OCI-LY7 (cell line): ENCODE measurements around the gene ANLN. TPM values are rescaled to one million over a fixed set of nuclear protein-coding genes. Genes with fewer than 3 reads are reported as not detected.

Experiments used
- BruUV-seq: library from RNA; stranded (reverse); fragments of 400-500 nt; replicated peaks from 2 replicates; lab custom pipeline; 2021; lab: Mats Ljungman, UMichigan
- CTCF ChIA-PET: fragments of 300-600 bp; sonication (Branson Sonifier 250); formaldehyde crosslinking; loops from one replicate; lab custom pipeline; 2022; ENCODE audit warnings: antibody characterized with exemption; ENCODE audit not compliant: unreplicated experiment; lab: Charles Lee
- POLR2A ChIA-PET: fragments of 300-600 bp; sonication (Branson Sonifier 250); formaldehyde crosslinking; loops from one replicate; lab custom pipeline; 2022; ENCODE audit warnings: antibody characterized with exemption; lab: Charles Lee
- DNase-seq: peaks from one replicate; pipeline ENCODE4 v3.0.0-alpha.2; 2015; ENCODE audit warnings: low spot score
- H2AFZ ChIP-seq: fragments of 200-600 bp; sonication (generic), shearing (Covaris generic); 2 replicates; pipeline ENCODE4 v1.6.1; 2014; ENCODE audit warnings: mild to moderate bottlenecking, antibody characterized with exemption, low read length, moderate library complexity
- H3K27ac ChIP-seq: fragments of 200-600 bp; sonication (generic); 2 replicates; pipeline ENCODE4 v1.5.1; 2014; ENCODE audit warnings: mixed run types, low read depth, mild to moderate bottlenecking, moderate library complexity, low read length, inconsistent platforms; ENCODE audit not compliant: poor library complexity, severe bottlenecking
- H3K36me3 ChIP-seq: fragments of 200-600 bp; sonication (generic); 2 replicates; pipeline ENCODE4 v1.6.1; 2014; ENCODE audit warnings: mild to moderate bottlenecking, antibody characterized with exemption, low read length, moderate library complexity, mixed read lengths; ENCODE audit not compliant: insufficient read depth
- H3K4me1 ChIP-seq: fragments of 200-600 bp; sonication (generic); 2 replicates; pipeline ENCODE4 v1.5.1; 2014; ENCODE audit warnings: mild to moderate bottlenecking, low read length; ENCODE audit not compliant: insufficient read depth, poor library complexity, severe bottlenecking
- H3K4me2 ChIP-seq: fragments of 200-600 bp; sonication (generic); 2 replicates; pipeline ENCODE4 v1.6.1; 2014; ENCODE audit warnings: mild to moderate bottlenecking, low read length
- H3K4me3 ChIP-seq: fragments of 200-600 bp; sonication (generic); 2 replicates; pipeline ENCODE4 v1.5.1; 2014; ENCODE audit warnings: mild to moderate bottlenecking, low read depth, low read length; ENCODE audit not compliant: poor library complexity, severe bottlenecking
- H3K79me2 ChIP-seq: fragments of 200-600 bp; sonication (generic); 2 replicates; pipeline ENCODE4 v1.6.1; 2016; ENCODE audit warnings: low read depth, mild to moderate bottlenecking, low read length, moderate library complexity, mixed read lengths; ENCODE audit not compliant: insufficient read depth
- H3K9me2 ChIP-seq: fragments of 200-600 bp; sonication (generic); 2 replicates; pipeline ENCODE4 v1.6.1; 2016; ENCODE audit warnings: mild to moderate bottlenecking, low read length, mixed read lengths; ENCODE audit not compliant: insufficient read depth
- H3K9me3 ChIP-seq: fragments of 200-600 bp; sonication (generic); 2 replicates; pipeline ENCODE4 v1.6.1; 2014; ENCODE audit warnings: mild to moderate bottlenecking, mixed run types, low read length, mixed read lengths
- H4K20me1 ChIP-seq: fragments of 200-600 bp; sonication (generic); 2 replicates; pipeline ENCODE4 v1.6.1; 2014; ENCODE audit warnings: mild to moderate bottlenecking, antibody characterized with exemption, low read length, moderate library complexity, mixed read lengths; ENCODE audit not compliant: insufficient read depth
- CTCF ChIP-seq: fragments of 200-600 bp; sonication (generic); conservative IDR thresholded peaks from 2 replicates; pipeline ENCODE4 v1.5.1; 2014; ENCODE audit warnings: mild to moderate bottlenecking, antibody characterized with exemption, low read length, moderate library complexity, mixed read lengths
- EZH2phosphoT487 ChIP-seq: fragments of 200-600 bp; sonication (generic); IDR thresholded peaks from 2 replicates; pipeline ENCODE4 v1.6.1; 2018; ENCODE audit warnings: low read depth, borderline replicate concordance, mild to moderate bottlenecking, mixed run types, antibody characterized with exemption, low read length, moderate library complexity, mixed read lengths
- intact Hi-C: fragments of 100-400 bp; cut with micrococcal nuclease; formaldehyde crosslinking; loops from one replicate; pipeline ENCODE4 v1.10.0; 2022; ENCODE audit not compliant: unreplicated experiment
- total RNA-seq, 2 experiments: library from RNA; depleted of rRNA in 1 of 2; stranded (reverse); fragments of >200 nt in 1 of 2; shearing (Covaris generic) in 1 of 2; gene quantifications; 2 replicates each; pipeline ENCODE4 v1.2.3, GENCODE V29; 2014 to 2022

ANLN gene
- total RNA-seq, 2 experiments from 2014 or later: 56.5 to 71.0 TPM

DNA sequence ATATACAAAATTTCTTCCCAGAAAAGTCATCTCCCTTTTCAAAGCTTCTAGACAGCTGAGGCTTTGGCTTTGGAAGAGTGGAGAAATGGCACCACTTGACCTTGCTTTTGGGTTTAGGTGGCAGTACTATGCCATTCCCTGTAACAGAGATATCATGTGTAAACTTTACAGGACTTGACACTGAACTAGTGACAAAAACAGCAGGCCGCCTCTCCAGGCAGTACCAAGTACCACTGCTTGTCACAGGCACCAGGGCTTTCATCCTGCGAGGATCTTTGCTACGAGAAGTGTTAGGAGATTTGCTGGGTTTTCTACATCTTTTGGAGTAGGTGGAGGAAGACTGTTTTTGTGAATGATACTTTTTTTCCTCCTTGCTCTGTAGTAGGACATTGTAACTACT lies 32.6 kb upstream of the ANLN start:
- BruUV-seq: no TSS peak
- Histone ChIP-seq H3K4me2 (no peak overlapping the region), H3K4me3 (no peak overlapping the region), H3K9me2 (no peaks in the 10 kb centered on the region), H3K79me2 (no peaks in the 10 kb centered on the region), H3K36me3 (no peaks in the 10 kb centered on the region), H3K4me1 (no peaks in the 10 kb centered on the region), H3K27ac (no peak overlapping the region), H2AFZ (no peak overlapping the region), H3K9me3 (no peaks in the 10 kb centered on the region), H4K20me1 (no peaks in the 10 kb centered on the region)
- ChIA-PET POLR2A (no interaction called here), CTCF (no interaction called here)
- intact Hi-C loops: no loop called here
- TF ChIP-seq EZH2phosphoT487 (no peak), CTCF (no peak)
- no peak for DNase-seq

GRCh38 chr7:36358589-36358988 lies 31.1 kb upstream of the ANLN start:
- POLR2A ChIA-PET: interaction anchor here (0.8 to 1.8 kb wide), 5 partner anchors 9 to 467 kb away, joined by 3 to 6 read pairs (median 3); a partner anchor contains a TSS
- H3K27ac ChIP-seq: no peak overlapping the region
- H3K79me2 ChIP-seq: no peaks in the 10 kb centered on the region
- no TSS peak for BruUV-seq
- CTCF ChIA-PET: interaction anchor here (0.6 kb wide), 1 partner anchor 9 kb away, joined by 3 read pairs; no protein-coding TSS in a partner anchor
- H3K36me3 ChIP-seq: no peaks in the 10 kb centered on the region
- no peak overlapping the region for H3K4me2 ChIP-seq
- H2AFZ ChIP-seq: no peak overlapping the region
- H3K9me2 ChIP-seq: no peaks in the 10 kb centered on the region
- intact Hi-C loops: no loop called here
- TF ChIP-seq CTCF: no peak
- no peak for TF ChIP-seq EZH2phosphoT487
- H3K9me3 ChIP-seq: no peaks in the 10 kb centered on the region
- no peak overlapping the region for H3K4me3 ChIP-seq
- H4K20me1 ChIP-seq: no peaks in the 10 kb centered on the region
- no peak for DNase-seq
- no peaks in the 10 kb centered on the region for H3K4me1 ChIP-seq

- H3K4me2 ChIP-seq: no peak overlapping the region
- no peaks in the 10 kb centered on the region for H3K9me2 ChIP-seq
- no peaks in the 10 kb centered on the region for H3K36me3 ChIP-seq
- no peak overlapping the region for H2AFZ ChIP-seq
- H3K4me1 ChIP-seq: no peaks in the 10 kb centered on the region
- no peak for DNase-seq
- POLR2A ChIA-PET: interaction anchor here (0.5 to 1.8 kb wide), 4 partner anchors 13 to 107 kb away, joined by 3 read pairs; no protein-coding TSS in a partner anchor
- no TSS peak for BruUV-seq
- TF ChIP-seq EZH2phosphoT487 (no peak), CTCF (no peak)
- H3K79me2 ChIP-seq: no peaks in the 10 kb centered on the region
- no peak overlapping the region for H3K4me3 ChIP-seq
- H3K27ac ChIP-seq: no peak overlapping the region
- H3K9me3 ChIP-seq: no peaks in the 10 kb centered on the region
- no peaks in the 10 kb centered on the region for H4K20me1 ChIP-seq
- CTCF ChIA-PET: no interaction called here
- intact Hi-C loops: no loop called here
Observed at GRCh38 chr7:36360244-36360643, 29.4 kb upstream of the ANLN start.
